GM21360 (cell line): ENCODE measurements around the gene ERP29.
"Not testable (repeated sequence)": the region's sequence is repeated elsewhere in the genome, so short reads cannot be mapped to it uniquely, and the experiment has no call there.

Source experiments
- ATAC-seq: cut with Tn5 transposase; IDR thresholded peaks from one replicate; pipeline ENCODE4 v1.9.1; 2021; ENCODE audit warnings: mild to moderate bottlenecking, moderate library complexity; ENCODE audit not compliant: unreplicated experiment

Gene ERP29

GRCh38 chr12:112000820-112001219 lies 12.4 kb upstream of the ERP29 start:
- ATAC-seq = no peak

- ATAC-seq = no peak
These were observed 11.7 kb upstream of the ERP29 start for GRCh38 chr12:112001576-112001975.

GRCh38 chr12:112004041-112004440 lies 9.2 kb upstream of the ERP29 start:
- ATAC-seq = no peak

- ATAC-seq = no peak
These were observed 7.5 kb upstream of the ERP29 start for GRCh38 chr12:112005419-112006395.

- no peak for ATAC-seq
These were observed 5.3 kb upstream of the ERP29 start for GRCh38 chr12:112007945-112008344.

GRCh38 chr12:112008918-112009317 lies 4.3 kb upstream of the ERP29 start:
- no peak for ATAC-seq

GRCh38 chr12:112009596-112009995 lies 3.6 kb upstream of the ERP29 start:
- not testable (repeated sequence) for ATAC-seq

- no peak for ATAC-seq
These were observed 2.5 kb upstream of the ERP29 start for GRCh38 chr12:112010415-112011344.

- ATAC-seq = no peak
These were observed 1.5 kb upstream of the ERP29 start for GRCh38 chr12:112011685-112012084.

GRCh38 chr12:112013601-112014402 lies 576 bp downstream of the ERP29 start:
- peak; percentile 22 for ATAC-seq

- no peak for ATAC-seq
These were observed 2.7 kb downstream of the ERP29 start for GRCh38 chr12:112015938-112016337.

- ATAC-seq = no peak
These were observed 3.8 kb downstream of the ERP29 start for GRCh38 chr12:112017041-112017440.

- ATAC-seq = no peak
These were observed 5.5 kb downstream of the ERP29 start for GRCh38 chr12:112018571-112019237.

- ATAC-seq = no peak
These were observed 7.8 kb downstream of the ERP29 start for GRCh38 chr12:112020947-112021457.

- no peak for ATAC-seq
These were observed 9.2 kb downstream of the ERP29 start for GRCh38 chr12:112022241-112023016.

GRCh38 chr12:112023759-112024396 lies 10.7 kb downstream of the ERP29 start:
- no peak for ATAC-seq

- ATAC-seq = no peak
These were observed 12.7 kb downstream of the ERP29 start for GRCh38 chr12:112025808-112026375.

- no peak for ATAC-seq
These were observed 16.1 kb downstream of the ERP29 start for GRCh38 chr12:112029301-112029700.
